HCT116 (cell line): ENCODE data around the gene GMPPB. TPM values are rescaled to one million over a fixed set of nuclear protein-coding genes. Genes with fewer than 3 reads are reported as not detected.

Source experiments
- ATAC-seq: fragments of 200-7000 bp; cut with Tn5 transposase; 2 replicates; pipeline ENCODE4 v1.9.1; 2020; ENCODE audit warnings: mild to moderate bottlenecking, moderate library complexity
- BruUV-seq: library from RNA; stranded (reverse); fragments of 400-500 nt; replicated peaks from 2 replicates; lab custom pipeline; 2021; lab: Mats Ljungman, UMichigan
- CTCF ChIA-PET: fragments of 300-600 bp; sonication (Branson Sonifier 250); formaldehyde crosslinking; loops from one replicate; lab custom pipeline; 2021; ENCODE audit warnings: antibody characterized with exemption; lab: Charles Lee
- POLR2A ChIA-PET: fragments of 300-600, 350-600 bp; sonication (Branson Sonifier 250); formaldehyde crosslinking; loops from one replicate; lab custom pipeline; 2021; ENCODE audit warnings: antibody characterized with exemption; lab: Charles Lee
- RAD21 ChIA-PET, 2 experiments: fragments of 300-600 bp; sonication (Branson Sonifier 250); formaldehyde crosslinking; loops; one replicate each; lab custom pipeline; 2023; ENCODE audit warnings: low total read pairs in 2 of 2; ENCODE audit not compliant: uncharacterized antibody in 2 of 2, unreplicated experiment in 2 of 2, low non-redundant PET in 1 of 2; lab: Charles Lee
- DNase-seq: peaks from one replicate; pipeline ENCODE4 v3.0.0-alpha.2; 2010; ENCODE audit warnings: low read depth, low spot score
- H2AFZ ChIP-seq: fragments of 200-600 bp; shearing (Covaris generic), sonication (generic); 2 replicates; pipeline ENCODE4 v1.6.1; 2017; ENCODE audit warnings: low read depth, mixed run types, mixed read lengths, antibody characterized with exemption, low read length; ENCODE audit not compliant: poor library complexity, severe bottlenecking
- H3K27ac ChIP-seq: 2 replicates; pipeline ENCODE4 v1.5.1; 2012; ENCODE audit warnings: low read depth, low read length
- H3K27me3 ChIP-seq: fragments of 200-600 bp; sonication (generic); 2 replicates; pipeline ENCODE4 v1.6.1; 2016; ENCODE audit warnings: mixed run types, low read length, mixed read lengths; ENCODE audit not compliant: insufficient read depth
- H3K36me3 ChIP-seq, 2 experiments: fragments of 200-500 bp in 1 of 2; fragments of 200-600 bp in 1 of 2; sonication (Bioruptor generic) in 1 of 2; sonication (generic) in 1 of 2; 2 replicates each; pipeline versions ENCODE4 v1.5.1 to v1.6.1; 2014 to 2016; ENCODE audit warnings: low read length in 2 of 2, inconsistent platforms in 1 of 2, mixed read lengths in 1 of 2, mixed run types in 1 of 2; ENCODE audit not compliant: insufficient read depth in 2 of 2, control insufficient read depth in 1 of 2
- H3K4me1 ChIP-seq, 2 experiments: fragments of 200-600 bp in 1 of 2; sonication (generic) in 1 of 2; 2 replicates each; pipeline versions ENCODE4 v1.5.1 to v1.6.1; 2012 to 2017; ENCODE audit warnings: low read length in 2 of 2, inconsistent platforms in 1 of 2, mild to moderate bottlenecking in 1 of 2, mixed read lengths in 1 of 2, mixed run types in 1 of 2, moderate library complexity in 1 of 2; ENCODE audit not compliant: insufficient read depth in 2 of 2, control insufficient read depth in 1 of 2
- H3K4me2 ChIP-seq: fragments of 200-600 bp; sonication (generic); 2 replicates; pipeline ENCODE4 v1.6.1; 2017; ENCODE audit warnings: mixed run types, low read length, mixed read lengths
- H3K4me3 ChIP-seq, 2 experiments: fragments of 200-600 bp in 1 of 2; sonication (generic) in 1 of 2; replicated peaks in 1 of 2; 2 replicates each; pipeline ENCODE4 v1.5.1; 2011 to 2016; ENCODE audit warnings: low read length in 2 of 2, control low read depth in 1 of 2, low read depth in 1 of 2, mild to moderate bottlenecking in 1 of 2, mixed read lengths in 1 of 2, mixed run types in 1 of 2
- H3K79me2 ChIP-seq: fragments of 200-600 bp; sonication (generic); 2 replicates; pipeline ENCODE4 v1.6.1; 2017; ENCODE audit warnings: mild to moderate bottlenecking, mixed run types, low read length, moderate library complexity, mixed read lengths; ENCODE audit not compliant: insufficient read depth
- H3K9ac ChIP-seq: fragments of 200-600 bp; sonication (generic); 2 replicates; pipeline ENCODE4 v1.6.1; 2016; ENCODE audit warnings: low read length, mixed read lengths
- H3K9me2 ChIP-seq: fragments of 200-600 bp; sonication (generic), shearing (Covaris generic); 2 replicates; pipeline ENCODE4 v1.6.1; 2017; ENCODE audit warnings: mixed run types, mild to moderate bottlenecking, moderate library complexity; ENCODE audit not compliant: insufficient read depth
- H3K9me3 ChIP-seq, 2 experiments: fragments of 200-500 bp in 1 of 2; fragments of 200-600 bp in 1 of 2; sonication (Bioruptor generic) in 1 of 2; sonication (generic) in 1 of 2; 2 replicates each; pipeline ENCODE4 v1.6.1; 2014 to 2017; ENCODE audit warnings: low read length in 2 of 2, mixed read lengths in 2 of 2, inconsistent platforms in 1 of 2, low read depth in 1 of 2, mild to moderate bottlenecking in 1 of 2, mixed run types in 1 of 2, moderate library complexity in 1 of 2; ENCODE audit not compliant: control insufficient read depth in 1 of 2, insufficient read depth in 1 of 2
- H4K20me1 ChIP-seq: fragments of 200-600 bp; sonication (generic), shearing (Covaris generic); 2 replicates; pipeline ENCODE4 v1.6.1; 2017; ENCODE audit warnings: mixed run types, mild to moderate bottlenecking, moderate library complexity; ENCODE audit not compliant: insufficient read depth
- CBX3 ChIP-seq: IDR thresholded peaks from 2 replicates; pipeline ENCODE4 v1.6.1; 2012; ENCODE audit warnings: low read depth
- CEBPB ChIP-seq: IDR thresholded peaks from 2 replicates; pipeline ENCODE4 v1.6.1; 2012; ENCODE audit warnings: low read depth
- ELF1 ChIP-seq: IDR thresholded peaks from 2 replicates; pipeline ENCODE4 v1.6.1; 2012; ENCODE audit warnings: low read depth, borderline replicate concordance
- EZH2 ChIP-seq: fragments of 200-600 bp; sonication (generic); IDR thresholded peaks from 2 replicates; pipeline ENCODE4 v1.6.1; 2017; ENCODE audit warnings: antibody characterized with exemption, mixed run types
- EZH2phosphoT487 ChIP-seq: fragments of 200-600 bp; IDR thresholded peaks from 2 replicates; pipeline ENCODE4 v1.6.1; 2018; ENCODE audit warnings: antibody characterized with exemption, borderline replicate concordance
- FOSL1 ChIP-seq: IDR thresholded peaks from 2 replicates; pipeline ENCODE4 v1.6.1; 2012; ENCODE audit warnings: low read depth
- JUND ChIP-seq: IDR thresholded peaks from 2 replicates; pipeline ENCODE4 v1.6.1; 2012
- POLR2AphosphoS5 ChIP-seq: IDR thresholded peaks from 2 replicates; pipeline ENCODE4 v1.6.1; 2011; ENCODE audit warnings: mild to moderate bottlenecking, low read depth, low read length, moderate library complexity
- RAD21 ChIP-seq: IDR thresholded peaks from 2 replicates; pipeline ENCODE4 v1.6.1; 2012; ENCODE audit warnings: low read depth, mild to moderate bottlenecking
- SIN3A ChIP-seq: IDR thresholded peaks from 2 replicates; pipeline ENCODE4 v1.6.1; 2012; ENCODE audit warnings: low read depth
- SP1 ChIP-seq: IDR thresholded peaks from 2 replicates; pipeline ENCODE4 v1.6.1; 2012; ENCODE audit warnings: low read depth
- SRF ChIP-seq: IDR thresholded peaks from 2 replicates; pipeline ENCODE4 v1.6.1; 2012; ENCODE audit warnings: low read depth
- TCF7L2 ChIP-seq: IDR thresholded peaks from 2 replicates; pipeline ENCODE4 v1.7.0; 2011; ENCODE audit warnings: borderline replicate concordance, inconsistent platforms; ENCODE audit not compliant: insufficient read depth, insufficient read length; ENCODE audit errors: extremely low read depth
- ZFX ChIP-seq: fragments of 450-650 bp; IDR thresholded peaks from 2 replicates; pipeline ENCODE4 v1.6.1; 2017
- ZNF274 ChIP-seq: fragments of 200-500 bp; sonication (Bioruptor generic); IDR thresholded peaks from 2 replicates; pipeline ENCODE4 v1.6.1; 2014; ENCODE audit warnings: mild to moderate bottlenecking, low read depth, low read length, inconsistent platforms
- intact Hi-C: fragments of 100-400 bp; cut with micrococcal nuclease; formaldehyde crosslinking; loops from 2 replicates; pipeline ENCODE4 v1.10.0; 2022
- total RNA-seq: library from RNA; stranded (reverse); gene quantifications from one replicate; pipeline ENCODE4 v1.2.1, GENCODE V29; 2021; ENCODE audit not compliant: unreplicated experiment
- TF ChIP-seq, protein P1 (sequence below), 3 experiments: fragments of 200-600 bp in 1 of 3; sonication (generic) in 1 of 3; IDR thresholded peaks in 2 of 3; conservative IDR thresholded peaks in 1 of 3; 2 replicates each; pipeline ENCODE4 v1.5.1; 2012 to 2017; ENCODE audit warnings: low read depth in 2 of 3, low read length in 2 of 3, antibody characterized with exemption in 1 of 3, borderline replicate concordance in 1 of 3, control low read depth in 1 of 3, mild to moderate bottlenecking in 1 of 3, mixed read lengths in 1 of 3, mixed run types in 1 of 3, moderate library complexity in 1 of 3; ENCODE audit not compliant: insufficient read depth in 1 of 3
- TF ChIP-seq, protein P2 (sequence below): IDR thresholded peaks from 2 replicates; pipeline ENCODE4 v1.6.1; 2012; ENCODE audit warnings: low read depth
- TF ChIP-seq, protein P3 (sequence below): IDR thresholded peaks from 2 replicates; pipeline ENCODE4 v1.6.1; 2012
- TF ChIP-seq, protein P4 (sequence below): IDR thresholded peaks from 2 replicates; pipeline ENCODE4 v1.6.1; 2011; ENCODE audit warnings: mild to moderate bottlenecking, low read length, moderate library complexity; ENCODE audit not compliant: insufficient replicate concordance; ENCODE audit errors: extremely low read depth
- TF ChIP-seq, protein P5 (sequence below): IDR thresholded peaks from 2 replicates; pipeline ENCODE4 v1.6.1; 2012

The GMPPB gene
- total RNA-seq, 1 experiment from 2014 or later, result 24.1 TPM

DNA sequence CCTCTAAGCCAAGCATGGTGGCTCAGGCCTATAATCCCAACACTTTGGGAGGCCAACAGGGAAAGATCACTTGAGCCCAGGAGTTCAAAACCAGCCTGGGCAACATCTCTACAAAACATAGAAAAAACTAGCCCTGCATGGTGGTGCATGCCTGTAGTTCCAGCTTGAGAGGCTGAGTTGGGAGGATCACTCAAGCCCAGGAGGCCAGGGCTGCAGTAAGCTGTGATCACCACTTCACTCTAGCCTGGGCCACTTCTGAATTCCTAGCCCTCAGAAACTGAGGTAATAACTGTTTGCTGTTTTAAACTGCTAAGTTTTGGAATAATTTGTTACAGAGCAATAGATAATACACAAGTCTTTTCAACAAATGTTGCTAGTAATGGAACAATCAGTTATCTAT, 46.2 kb upstream of the GMPPB start:
- Histone ChIP-seq H3K4me1 (no peaks in the 10 kb centered on the region; a peak in 1 of 4 replicates), H4K20me1 (no peaks in the 10 kb centered on the region), H3K9ac (no peak overlapping the region), H3K4me2 (no peak overlapping the region), H3K27ac (no peak overlapping the region), H3K79me2 (peaks cover 81% of the 10 kb centered on the region), H3K36me3 (no peaks in the 10 kb centered on the region), H3K9me2 (no peaks in the 10 kb centered on the region), H3K9me3 (no peaks in the 10 kb centered on the region), H3K27me3 (no peaks in the 10 kb centered on the region), H3K4me3 (no peak overlapping the region), H2AFZ (no peak overlapping the region)
- no peak for TF ChIP-seq CEBPB
- TF ChIP-seq, protein P1, sequence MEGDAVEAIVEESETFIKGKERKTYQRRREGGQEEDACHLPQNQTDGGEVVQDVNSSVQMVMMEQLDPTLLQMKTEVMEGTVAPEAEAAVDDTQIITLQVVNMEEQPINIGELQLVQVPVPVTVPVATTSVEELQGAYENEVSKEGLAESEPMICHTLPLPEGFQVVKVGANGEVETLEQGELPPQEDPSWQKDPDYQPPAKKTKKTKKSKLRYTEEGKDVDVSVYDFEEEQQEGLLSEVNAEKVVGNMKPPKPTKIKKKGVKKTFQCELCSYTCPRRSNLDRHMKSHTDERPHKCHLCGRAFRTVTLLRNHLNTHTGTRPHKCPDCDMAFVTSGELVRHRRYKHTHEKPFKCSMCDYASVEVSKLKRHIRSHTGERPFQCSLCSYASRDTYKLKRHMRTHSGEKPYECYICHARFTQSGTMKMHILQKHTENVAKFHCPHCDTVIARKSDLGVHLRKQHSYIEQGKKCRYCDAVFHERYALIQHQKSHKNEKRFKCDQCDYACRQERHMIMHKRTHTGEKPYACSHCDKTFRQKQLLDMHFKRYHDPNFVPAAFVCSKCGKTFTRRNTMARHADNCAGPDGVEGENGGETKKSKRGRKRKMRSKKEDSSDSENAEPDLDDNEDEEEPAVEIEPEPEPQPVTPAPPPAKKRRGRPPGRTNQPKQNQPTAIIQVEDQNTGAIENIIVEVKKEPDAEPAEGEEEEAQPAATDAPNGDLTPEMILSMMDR (IDR thresholded peaks at IDR 0.05 in 2 of 3, conservative IDR thresholded peaks at IDR 0.05 in 1 of 3; ENCODE audit: borderline replicate concordance in 1 of 3, insufficient read depth in 1 of 3, low read depth in 2 of 3, low read length in 2 of 3), result no peak
- no peak for TF ChIP-seq SP1
- TF ChIP-seq SIN3A, result no peak
- no peak for TF ChIP-seq POLR2AphosphoS5
- TF ChIP-seq EZH2, result no peak
- no peak for TF ChIP-seq TCF7L2
- TF ChIP-seq JUND, result no peak
- TF ChIP-seq EZH2phosphoT487, result no peak
- TF ChIP-seq, protein P2, sequence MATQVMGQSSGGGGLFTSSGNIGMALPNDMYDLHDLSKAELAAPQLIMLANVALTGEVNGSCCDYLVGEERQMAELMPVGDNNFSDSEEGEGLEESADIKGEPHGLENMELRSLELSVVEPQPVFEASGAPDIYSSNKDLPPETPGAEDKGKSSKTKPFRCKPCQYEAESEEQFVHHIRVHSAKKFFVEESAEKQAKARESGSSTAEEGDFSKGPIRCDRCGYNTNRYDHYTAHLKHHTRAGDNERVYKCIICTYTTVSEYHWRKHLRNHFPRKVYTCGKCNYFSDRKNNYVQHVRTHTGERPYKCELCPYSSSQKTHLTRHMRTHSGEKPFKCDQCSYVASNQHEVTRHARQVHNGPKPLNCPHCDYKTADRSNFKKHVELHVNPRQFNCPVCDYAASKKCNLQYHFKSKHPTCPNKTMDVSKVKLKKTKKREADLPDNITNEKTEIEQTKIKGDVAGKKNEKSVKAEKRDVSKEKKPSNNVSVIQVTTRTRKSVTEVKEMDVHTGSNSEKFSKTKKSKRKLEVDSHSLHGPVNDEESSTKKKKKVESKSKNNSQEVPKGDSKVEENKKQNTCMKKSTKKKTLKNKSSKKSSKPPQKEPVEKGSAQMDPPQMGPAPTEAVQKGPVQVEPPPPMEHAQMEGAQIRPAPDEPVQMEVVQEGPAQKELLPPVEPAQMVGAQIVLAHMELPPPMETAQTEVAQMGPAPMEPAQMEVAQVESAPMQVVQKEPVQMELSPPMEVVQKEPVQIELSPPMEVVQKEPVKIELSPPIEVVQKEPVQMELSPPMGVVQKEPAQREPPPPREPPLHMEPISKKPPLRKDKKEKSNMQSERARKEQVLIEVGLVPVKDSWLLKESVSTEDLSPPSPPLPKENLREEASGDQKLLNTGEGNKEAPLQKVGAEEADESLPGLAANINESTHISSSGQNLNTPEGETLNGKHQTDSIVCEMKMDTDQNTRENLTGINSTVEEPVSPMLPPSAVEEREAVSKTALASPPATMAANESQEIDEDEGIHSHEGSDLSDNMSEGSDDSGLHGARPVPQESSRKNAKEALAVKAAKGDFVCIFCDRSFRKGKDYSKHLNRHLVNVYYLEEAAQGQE, result no peak
- TF ChIP-seq SRF, result no peak
- TF ChIP-seq CBX3, result no peak
- TF ChIP-seq, protein P3, sequence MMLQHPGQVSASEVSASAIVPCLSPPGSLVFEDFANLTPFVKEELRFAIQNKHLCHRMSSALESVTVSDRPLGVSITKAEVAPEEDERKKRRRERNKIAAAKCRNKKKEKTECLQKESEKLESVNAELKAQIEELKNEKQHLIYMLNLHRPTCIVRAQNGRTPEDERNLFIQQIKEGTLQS, result no peak
- TF ChIP-seq ZFX, result no peak
- no peak for TF ChIP-seq RAD21
- no peak for TF ChIP-seq FOSL1
- TF ChIP-seq ELF1, result no peak
- TF ChIP-seq, protein P4, sequence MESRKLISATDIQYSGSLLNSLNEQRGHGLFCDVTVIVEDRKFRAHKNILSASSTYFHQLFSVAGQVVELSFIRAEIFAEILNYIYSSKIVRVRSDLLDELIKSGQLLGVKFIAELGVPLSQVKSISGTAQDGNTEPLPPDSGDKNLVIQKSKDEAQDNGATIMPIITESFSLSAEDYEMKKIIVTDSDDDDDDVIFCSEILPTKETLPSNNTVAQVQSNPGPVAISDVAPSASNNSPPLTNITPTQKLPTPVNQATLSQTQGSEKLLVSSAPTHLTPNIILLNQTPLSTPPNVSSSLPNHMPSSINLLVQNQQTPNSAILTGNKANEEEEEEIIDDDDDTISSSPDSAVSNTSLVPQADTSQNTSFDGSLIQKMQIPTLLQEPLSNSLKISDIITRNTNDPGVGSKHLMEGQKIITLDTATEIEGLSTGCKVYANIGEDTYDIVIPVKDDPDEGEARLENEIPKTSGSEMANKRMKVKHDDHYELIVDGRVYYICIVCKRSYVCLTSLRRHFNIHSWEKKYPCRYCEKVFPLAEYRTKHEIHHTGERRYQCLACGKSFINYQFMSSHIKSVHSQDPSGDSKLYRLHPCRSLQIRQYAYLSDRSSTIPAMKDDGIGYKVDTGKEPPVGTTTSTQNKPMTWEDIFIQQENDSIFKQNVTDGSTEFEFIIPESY, result no peak
- TF ChIP-seq, protein P5, sequence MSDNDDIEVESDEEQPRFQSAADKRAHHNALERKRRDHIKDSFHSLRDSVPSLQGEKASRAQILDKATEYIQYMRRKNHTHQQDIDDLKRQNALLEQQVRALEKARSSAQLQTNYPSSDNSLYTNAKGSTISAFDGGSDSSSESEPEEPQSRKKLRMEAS, result no peak
- no peak for TF ChIP-seq ZNF274
- ChIA-PET RAD21 (no interaction called here), POLR2A (no interaction called here), CTCF (no interaction called here)
- ATAC-seq, result no peak
- intact Hi-C loops, result no loop called here
- DNase-seq, result no peak
- no TSS peak for BruUV-seq
